SH-SY5Y (cell line): ENCODE results near the gene FXYD7.

Experiments used
- GATA2 ChIP-seq: IDR thresholded peaks from 2 replicates; pipeline ENCODE4 v1.6.1; 2011; ENCODE audit warnings: mild to moderate bottlenecking, low read depth, low read length
- GATA3 ChIP-seq: IDR thresholded peaks from 2 replicates; pipeline ENCODE4 v1.6.1; 2011; ENCODE audit warnings: low read depth, mild to moderate bottlenecking, low read length, moderate library complexity

DNA sequence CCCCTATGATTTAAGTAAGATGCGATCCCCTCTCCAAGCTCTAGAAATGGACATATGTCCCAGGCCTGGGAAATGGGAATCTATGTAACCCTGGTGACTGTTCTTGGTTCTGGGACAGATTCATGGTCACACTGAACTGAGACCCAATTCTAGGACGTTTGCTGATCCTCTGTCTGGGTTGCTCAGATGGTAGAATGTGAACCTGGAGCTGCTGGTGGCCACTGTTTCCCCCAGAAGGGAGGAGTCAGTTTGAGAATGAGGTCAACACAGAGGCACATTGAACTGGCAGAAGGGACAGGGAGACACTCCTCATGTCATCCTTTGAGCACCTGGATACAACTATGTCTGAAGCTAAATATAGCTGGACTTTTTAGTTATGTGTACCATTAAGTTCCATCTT lies 56.4 kb downstream of the FXYD7 start:
- TF ChIP-seq GATA2 (no peak), GATA3 (no peak)
